Measurements from ENCODE around the gene HLA-DMA.

- TF ChIP-seq CTCF (IDR thresholded peaks at IDR 0.05 in 2 of 3, conservative IDR thresholded peaks at IDR 0.05 in 1 of 3; ENCODE audit: insufficient read depth in 2 of 3, low read depth in 1 of 3, low read length in 3 of 3) (no peak), BHLHE40 (IDR thresholded peaks at IDR 0.05; ENCODE audit: low read length) (no peak), RAD21 (CRISPR knock-in tag; conservative IDR thresholded peaks at IDR 0.05 in 1 of 2, IDR thresholded peaks at IDR 0.05 in 1 of 2) (no peak), MAX (CRISPR knock-in tag; IDR thresholded peaks at IDR 0.05) (no peak), KAT8 (IDR thresholded peaks at IDR 0.05; ENCODE audit: low read depth) (no peak)
These were observed 30.6 kb upstream of the HLA-DMA start for GRCh38 chr6:32983493-32983848.

All from K562 (cell line).